Measurements from ENCODE around the gene MDM2.

Gene MDM2

GRCh38 chr12:68807576-68808387 is at the start of gene MDM2:
Gene MDM2, plus strand, starts transcription at chr12:68808177. Its CDS starts 301 bp downstream, at chr12:68808478.
- peak; percentile 65 for DNase-seq

- no peak for DNase-seq
Measured at GRCh38 chr12:68759852-68760251, 48.1 kb upstream of the MDM2 start.

GRCh38 chr12:68760806-68761441 is 47.1 kb upstream of the MDM2 start:
- DNase-seq = no peak

- DNase-seq = no peak
Measured at GRCh38 chr12:68761442-68761812, 46.5 kb upstream of the MDM2 start.

GRCh38 chr12:68761901-68762630 is 45.9 kb upstream of the MDM2 start:
- DNase-seq = no peak

GRCh38 chr12:68762691-68763090 is 45.3 kb upstream of the MDM2 start:
- DNase-seq = no peak

- DNase-seq = no peak
Measured at GRCh38 chr12:68765696-68766095, 42.3 kb upstream of the MDM2 start.

GRCh38 chr12:68766646-68767045 is 41.3 kb upstream of the MDM2 start:
- no peak for DNase-seq

- no peak for DNase-seq
Measured at GRCh38 chr12:68767191-68767590, 40.8 kb upstream of the MDM2 start.

- DNase-seq = no peak
Measured at GRCh38 chr12:68768431-68768939, 39.5 kb upstream of the MDM2 start.

- DNase-seq = no peak
Measured at GRCh38 chr12:68769941-68770340, 38.0 kb upstream of the MDM2 start.

GRCh38 chr12:68771223-68771925 is 36.6 kb upstream of the MDM2 start:
- no peak for DNase-seq

GRCh38 chr12:68772714-68773113 is 35.3 kb upstream of the MDM2 start:
- no peak for DNase-seq

GRCh38 chr12:68773582-68773981 is 34.4 kb upstream of the MDM2 start:
- DNase-seq = no peak

- no peak for DNase-seq
Measured at GRCh38 chr12:68775121-68775630, 32.8 kb upstream of the MDM2 start.

- DNase-seq = no peak
Measured at GRCh38 chr12:68776976-68777610, 30.9 kb upstream of the MDM2 start.

GRCh38 chr12:68779280-68779679 is 28.7 kb upstream of the MDM2 start:
- no peak for DNase-seq

GRCh38 chr12:68780731-68781130 is 27.2 kb upstream of the MDM2 start:
- no peak for DNase-seq

GRCh38 chr12:68781728-68782127 is 26.2 kb upstream of the MDM2 start:
- DNase-seq = no peak

- DNase-seq = no peak
Measured at GRCh38 chr12:68784015-68784414, 24.0 kb upstream of the MDM2 start.

GRCh38 chr12:68785358-68785757 is 22.6 kb upstream of the MDM2 start:
- no peak for DNase-seq

GRCh38 chr12:68785823-68786222 is 22.2 kb upstream of the MDM2 start:
- no peak for DNase-seq
